GM13977 (cell line): ENCODE results near the gene EML4.

Experiments used
- DNase-seq: peaks from one replicate; pipeline ENCODE4 v3.0.0; 2012; ENCODE audit warnings: low spot score
- CTCF ChIP-seq: IDR thresholded peaks from 2 replicates; pipeline ENCODE4 v1.5.1; 2012; ENCODE audit warnings: mild to moderate bottlenecking, control low read depth; ENCODE audit not compliant: insufficient read depth; ENCODE audit errors: extremely low read depth, missing control alignments
- in situ Hi-C: fragments of 300-500 bp; cut with MboI; formaldehyde crosslinking; loops from one replicate; pipeline ENCODE4 v1.12.0; 2022; ENCODE audit warnings: low sequenced_read_pairs, low pct_unique_long_range_greater_than_20kb, mixed read lengths, inconsistent platforms; ENCODE audit not compliant: unreplicated experiment

The EML4 gene

GRCh38 chr2:42250925-42251324, 81.8 kb downstream of the EML4 start:
- no peak for TF ChIP-seq CTCF
- DNase-seq = no peak
- in situ Hi-C loops = no loop called here

GRCh38 chr2:42252464-42252863, 83.3 kb downstream of the EML4 start:
- TF ChIP-seq CTCF = no peak
- DNase-seq = no peak
- in situ Hi-C loops = no loop called here

GRCh38 chr2:42254186-42254895, 85.2 kb downstream of the EML4 start:
- no peak for DNase-seq
- no peak for TF ChIP-seq CTCF
- in situ Hi-C loops = no loop called here

GRCh38 chr2:42256505-42256904, 87.4 kb downstream of the EML4 start:
- no peak for TF ChIP-seq CTCF
- in situ Hi-C loops = no loop called here
- peak; percentile 12 for DNase-seq

GRCh38 chr2:42261518-42262195, 92.5 kb downstream of the EML4 start:
- DNase-seq = no peak
- in situ Hi-C loops = no loop called here
- no peak for TF ChIP-seq CTCF

GRCh38 chr2:42266236-42266635, 97.1 kb downstream of the EML4 start:
- in situ Hi-C loops = no loop called here
- DNase-seq = no peak
- no peak for TF ChIP-seq CTCF
